HG03196 (cell line): ENCODE measurements around the gene PSMB11.

Experiments
- ATAC-seq: cut with Tn5 transposase; IDR thresholded peaks from one replicate; pipeline ENCODE4 v1.9.1; 2021; ENCODE audit not compliant: unreplicated experiment

PSMB11 gene

DNA sequence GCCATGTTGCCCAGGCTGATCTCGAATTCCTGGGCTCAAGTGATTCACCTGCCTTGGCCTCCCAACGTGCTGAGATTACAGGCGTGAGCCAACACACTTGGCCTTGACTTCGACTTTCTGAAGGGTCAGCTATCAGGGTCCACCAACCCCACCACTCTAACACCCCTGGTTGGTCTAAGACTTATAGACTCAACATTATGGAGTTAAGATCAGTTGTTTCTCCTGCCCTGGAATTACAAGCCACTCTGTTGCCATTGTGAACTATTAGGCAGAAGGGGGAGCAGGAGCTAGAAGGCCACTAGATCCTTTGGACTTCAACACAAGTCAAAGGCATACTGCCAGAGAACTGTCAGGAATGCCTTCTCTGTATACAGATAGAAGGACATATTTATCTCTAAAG is 1.9 kb upstream of the PSMB11 start:
- no peak for ATAC-seq

DNA sequence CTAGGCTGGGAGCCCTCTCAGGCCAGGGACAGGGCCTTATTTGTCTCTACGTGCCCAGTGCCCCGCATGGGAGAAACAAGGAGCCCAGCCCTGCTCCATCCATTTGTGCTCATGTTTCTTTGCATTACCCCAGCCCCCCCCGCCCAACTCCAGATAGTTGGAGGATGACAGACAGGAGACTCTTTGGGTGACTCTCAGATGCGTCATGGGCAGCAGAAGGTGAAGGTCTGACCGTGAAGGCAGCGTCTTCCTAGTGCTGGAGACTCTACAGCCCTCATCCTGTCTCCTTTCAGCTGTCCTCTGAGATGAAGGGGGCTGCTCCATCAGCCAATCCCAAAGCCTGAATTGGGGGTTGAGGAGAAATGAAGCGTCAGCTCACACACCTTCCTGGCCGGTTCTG is 283 bp upstream of the PSMB11 start:
- no peak for ATAC-seq

DNA sequence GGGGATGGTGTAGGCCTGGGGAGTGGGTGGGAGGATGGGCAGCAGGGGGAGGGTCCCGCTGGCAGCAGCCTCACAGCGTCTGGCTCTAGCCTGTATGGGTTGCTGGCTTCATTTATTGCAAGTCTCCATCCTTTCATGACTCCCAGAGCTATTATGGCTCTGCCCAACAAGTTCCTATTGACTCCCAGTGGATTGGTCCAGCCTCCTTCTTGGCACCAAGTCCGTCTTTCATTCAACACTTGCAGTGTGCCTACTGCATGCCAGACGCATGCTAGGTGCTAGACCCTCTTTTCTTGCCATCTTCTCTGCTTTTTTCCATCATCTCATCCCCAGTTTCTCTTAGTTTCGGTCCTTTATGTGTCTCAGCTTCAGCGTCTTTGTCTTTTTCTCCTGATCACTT is 1.1 kb downstream of the PSMB11 start:
- ATAC-seq: no peak

DNA sequence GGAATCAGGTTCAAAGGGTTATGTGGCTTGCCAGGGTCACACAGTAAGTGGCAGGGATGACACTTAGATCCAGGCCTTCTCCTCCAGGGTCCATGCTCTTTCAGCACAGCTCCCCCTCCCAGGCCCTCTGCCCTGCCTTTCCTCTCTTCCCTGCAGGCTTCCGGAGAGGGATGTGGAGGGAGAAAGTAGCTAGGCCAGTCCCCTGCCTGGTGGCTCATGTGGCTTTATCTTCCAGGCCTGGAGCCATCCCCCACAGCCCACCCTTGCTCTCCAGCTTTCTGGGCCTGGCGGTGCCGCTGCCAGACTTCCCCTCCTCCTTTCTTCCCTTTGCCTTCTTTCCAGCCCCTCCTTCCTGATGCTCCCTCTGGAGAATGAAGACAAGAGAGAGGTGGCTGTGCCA is 1.7 kb downstream of the PSMB11 start:
- no peak for ATAC-seq

DNA sequence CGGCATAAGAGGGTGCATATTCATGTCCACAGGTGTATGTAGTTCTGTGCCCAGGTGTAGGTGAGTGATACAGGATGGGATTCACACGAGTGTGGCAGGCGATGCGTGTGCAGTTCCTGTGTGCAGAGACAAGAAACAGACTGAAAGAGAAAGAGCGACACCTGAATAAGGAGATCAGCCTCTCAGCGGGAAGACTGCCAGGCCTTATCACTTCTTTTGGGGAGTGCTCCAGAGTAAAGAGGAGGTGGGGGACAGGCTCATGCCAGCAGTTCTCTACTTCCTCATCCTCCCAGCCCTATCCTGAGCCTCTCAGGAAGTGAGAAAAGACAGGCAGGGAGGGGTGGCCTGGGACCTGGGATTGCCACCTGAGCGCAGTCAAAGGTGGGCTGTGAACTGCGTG is 2.8 kb downstream of the PSMB11 start:
- no peak for ATAC-seq

DNA sequence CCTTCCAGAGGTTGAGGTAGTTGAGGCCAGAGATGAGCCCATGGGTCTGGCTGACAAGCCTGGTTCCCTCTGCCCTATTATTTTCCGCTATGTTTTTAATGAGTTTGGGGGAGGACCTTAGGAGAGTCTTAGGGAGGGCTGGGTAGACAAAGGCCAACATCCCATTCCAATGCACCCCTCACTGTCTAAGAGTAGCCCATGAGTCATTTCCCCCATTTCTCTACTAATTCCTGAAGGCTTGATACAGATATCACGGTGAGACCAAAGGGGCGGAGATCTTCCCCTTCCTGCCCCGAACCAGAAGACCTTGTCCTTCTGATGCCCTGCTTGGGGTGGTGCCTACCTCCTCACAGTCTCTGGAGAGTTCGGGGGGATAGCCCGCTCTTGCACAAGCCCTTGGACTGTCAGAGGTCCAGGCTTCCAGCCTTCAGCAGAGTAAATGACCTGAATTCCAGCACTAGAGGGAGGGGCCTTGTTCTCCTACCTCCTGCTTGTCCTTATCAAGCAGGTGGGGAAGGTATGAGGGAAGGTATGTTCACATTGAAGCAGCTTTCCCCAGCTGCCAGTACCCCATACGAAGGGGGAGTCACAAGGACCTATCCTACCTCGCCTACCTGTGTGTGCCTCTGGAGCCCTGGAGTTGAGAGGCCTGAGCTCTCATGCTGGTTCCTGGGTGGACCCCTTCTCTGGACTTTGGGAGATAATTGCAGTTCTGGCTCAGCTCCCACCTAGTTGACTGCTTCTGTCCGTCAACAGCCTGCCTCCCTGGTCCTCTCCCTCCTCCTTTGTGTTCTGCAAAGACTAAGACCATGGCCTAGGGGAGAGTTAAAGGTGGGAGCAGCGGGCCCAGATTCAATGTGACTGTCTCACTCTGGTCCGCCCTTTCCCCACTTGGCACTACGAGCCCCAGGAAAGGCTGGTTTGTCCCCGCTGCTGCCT is 3.7 kb downstream of the PSMB11 start:
- no peak for ATAC-seq

DNA sequence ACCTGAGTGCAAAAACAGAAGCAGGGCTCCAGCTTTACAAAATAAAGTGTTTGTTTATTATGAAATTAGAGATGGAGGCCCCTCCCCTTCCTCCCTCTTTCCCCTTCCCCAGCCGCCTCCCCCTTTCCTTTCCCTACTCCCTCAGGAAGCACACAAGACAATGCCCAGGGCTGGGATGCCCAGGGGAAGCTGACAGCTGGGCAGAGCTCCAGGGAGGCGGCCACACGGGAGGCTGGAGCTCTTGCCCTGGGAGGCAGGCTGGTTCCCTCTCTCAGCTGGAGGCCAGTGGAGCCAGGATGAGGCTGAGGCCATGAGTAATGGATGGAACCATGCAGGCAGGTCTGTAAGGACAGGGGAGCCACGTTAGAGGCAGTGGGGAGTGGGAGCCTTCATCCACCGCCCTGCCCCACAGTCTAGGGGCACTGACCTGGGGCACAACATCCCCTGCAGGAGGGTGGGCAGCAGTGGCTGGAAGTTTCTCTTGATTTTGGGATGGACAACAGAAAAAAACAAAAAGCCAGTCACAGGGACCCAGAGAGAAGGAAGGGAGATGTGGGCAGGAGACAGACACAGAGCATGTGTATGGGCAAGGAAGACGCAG is 5.1 kb downstream of the PSMB11 start:
- ATAC-seq: no peak

DNA sequence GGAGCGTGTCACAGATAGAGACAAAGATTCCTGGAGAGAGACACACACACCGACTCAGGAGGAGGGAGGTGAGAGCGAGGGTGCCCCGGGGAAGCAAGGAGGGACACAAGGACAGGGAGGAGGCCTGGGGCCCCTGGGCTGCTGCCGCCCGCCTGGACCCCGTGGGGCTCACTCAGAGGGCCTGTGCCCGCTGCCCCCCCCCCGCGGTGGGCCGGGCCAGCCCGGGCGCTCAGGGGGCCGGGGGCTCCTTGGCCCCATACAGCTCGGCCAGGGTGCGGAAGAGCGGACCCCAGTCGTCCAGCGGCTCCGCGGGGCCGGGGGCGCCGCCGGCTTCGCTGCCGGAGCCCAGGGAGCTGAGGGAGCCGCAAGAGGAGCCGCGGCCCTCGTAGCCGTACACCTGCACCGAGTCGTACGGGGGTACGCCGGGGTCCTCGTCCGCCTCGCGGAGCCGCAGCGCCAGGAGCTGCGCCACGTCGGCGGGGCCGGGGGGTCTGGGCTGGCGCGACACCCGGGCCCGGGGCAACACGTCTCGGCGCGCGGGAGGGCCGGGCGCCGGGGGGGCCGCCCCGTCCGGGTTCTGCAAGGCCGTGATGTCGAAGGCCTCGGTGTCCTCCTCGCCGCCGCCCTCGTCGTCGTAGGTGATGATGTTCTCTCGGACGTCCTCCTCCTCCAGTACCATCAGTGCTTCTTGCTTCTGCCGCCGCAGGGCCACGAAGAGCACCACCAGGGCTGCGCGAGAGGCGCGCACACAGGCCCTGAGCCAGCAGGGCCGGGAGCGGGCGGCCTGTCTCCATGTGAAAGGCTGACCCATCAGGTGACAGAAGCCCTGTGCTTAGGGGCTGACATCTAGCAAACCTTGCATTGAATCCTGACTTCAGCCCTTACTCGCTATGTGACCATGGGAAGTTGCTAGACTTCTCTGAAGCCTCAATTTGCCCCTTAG is 6.0 kb downstream of the PSMB11 start:
- no peak for ATAC-seq

DNA sequence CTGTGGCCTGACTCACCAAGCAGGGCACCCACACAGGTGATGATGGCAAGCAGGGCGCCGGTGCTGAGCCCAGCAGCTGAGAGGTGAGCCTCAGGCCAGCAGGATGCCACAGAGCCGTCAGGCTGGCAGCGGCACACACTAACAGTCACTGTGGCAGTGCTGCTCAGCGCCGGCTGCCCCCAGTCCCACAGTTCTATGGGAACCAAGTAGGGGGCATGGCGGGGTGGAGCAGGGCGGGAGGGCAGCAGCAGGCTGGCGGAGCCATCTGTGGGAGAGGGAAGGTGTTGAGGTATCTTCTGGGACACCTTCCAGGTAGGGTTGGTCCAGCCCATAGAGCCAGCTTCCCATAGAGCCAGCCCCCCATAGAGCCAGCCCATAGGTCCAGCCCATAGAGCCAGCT is 7.0 kb downstream of the PSMB11 start:
- ATAC-seq: no peak

DNA sequence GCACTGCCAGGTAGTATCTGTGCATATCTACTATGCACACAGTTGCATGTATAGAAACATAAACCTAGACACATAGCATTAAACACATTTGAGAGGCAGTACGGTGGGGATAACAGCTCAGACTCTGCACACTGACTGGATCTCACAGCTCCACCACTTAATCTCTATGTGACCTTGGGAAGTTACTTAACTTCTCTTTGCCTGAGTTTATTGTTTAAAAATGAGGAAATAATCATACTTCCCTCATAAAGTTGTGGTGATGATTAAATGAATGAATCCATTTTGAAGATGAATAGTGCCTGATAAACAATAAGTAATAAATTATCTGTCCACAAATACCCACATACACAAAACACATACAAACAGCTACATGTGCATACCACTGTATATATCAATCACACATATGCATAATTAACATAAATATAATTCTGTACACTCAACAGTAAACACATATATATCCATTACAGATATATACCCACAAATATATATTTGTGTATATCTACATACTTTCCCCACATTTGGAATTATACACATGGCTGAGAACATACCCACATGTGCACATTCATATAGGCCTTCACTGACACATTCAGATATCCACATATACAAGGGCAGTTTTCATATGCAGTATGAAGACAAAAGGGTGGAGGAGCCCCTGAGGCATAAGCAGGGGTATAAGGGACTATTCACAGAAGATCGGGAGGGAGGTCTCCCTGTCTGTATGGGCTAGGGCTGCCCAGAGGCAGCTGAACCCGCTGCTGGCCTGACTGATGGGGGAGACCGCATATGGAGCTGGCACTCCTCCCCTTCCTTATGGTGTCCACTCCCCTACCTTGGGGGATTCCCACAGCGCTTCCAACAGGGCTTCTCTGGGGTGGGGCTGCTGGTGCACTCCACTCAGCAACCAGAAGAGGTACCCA is 9.4 kb downstream of the PSMB11 start:
- no peak for ATAC-seq

DNA sequence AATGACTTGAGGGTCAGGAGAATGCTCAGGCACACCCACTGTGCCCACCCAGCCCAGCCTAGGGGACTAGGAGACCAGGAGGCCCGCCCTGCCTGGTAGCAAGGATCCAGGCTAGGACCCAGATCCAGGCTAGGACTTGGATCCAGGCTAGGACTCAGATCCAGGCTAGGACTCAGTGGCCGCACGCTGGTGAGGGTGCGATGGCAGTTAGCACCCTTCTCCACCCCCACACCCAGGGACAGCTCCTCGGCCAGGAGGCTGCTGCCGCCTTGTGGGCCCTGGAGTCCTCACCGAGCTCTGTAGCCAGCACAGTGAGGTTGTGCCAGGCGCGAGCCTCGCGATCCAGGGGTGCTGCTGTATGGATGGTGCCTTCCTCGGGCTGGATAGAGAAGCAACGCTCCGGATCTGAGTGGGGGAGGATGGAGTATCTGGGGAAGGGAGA is 10.2 kb downstream of the PSMB11 start:
- ATAC-seq: no peak

DNA sequence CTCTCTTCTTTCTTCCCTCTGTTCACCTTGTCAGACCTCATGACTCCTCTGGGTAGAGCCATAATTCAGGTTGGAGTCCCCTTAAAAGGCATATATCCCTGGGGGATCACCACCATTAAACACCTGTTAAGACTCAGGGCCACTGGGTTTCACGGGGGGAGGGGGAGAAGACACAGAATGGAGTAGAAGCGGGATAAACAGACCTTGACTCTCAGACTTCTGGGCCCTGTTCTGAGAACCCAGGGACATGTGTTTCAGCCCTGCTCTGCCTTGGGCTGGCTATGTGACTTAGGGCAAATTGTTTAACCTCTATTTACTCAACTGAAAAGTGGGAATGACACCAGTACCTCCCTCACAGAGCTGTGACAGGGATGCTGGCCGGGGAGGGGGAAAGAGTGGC is 10.7 kb downstream of the PSMB11 start:
- no peak for ATAC-seq

DNA sequence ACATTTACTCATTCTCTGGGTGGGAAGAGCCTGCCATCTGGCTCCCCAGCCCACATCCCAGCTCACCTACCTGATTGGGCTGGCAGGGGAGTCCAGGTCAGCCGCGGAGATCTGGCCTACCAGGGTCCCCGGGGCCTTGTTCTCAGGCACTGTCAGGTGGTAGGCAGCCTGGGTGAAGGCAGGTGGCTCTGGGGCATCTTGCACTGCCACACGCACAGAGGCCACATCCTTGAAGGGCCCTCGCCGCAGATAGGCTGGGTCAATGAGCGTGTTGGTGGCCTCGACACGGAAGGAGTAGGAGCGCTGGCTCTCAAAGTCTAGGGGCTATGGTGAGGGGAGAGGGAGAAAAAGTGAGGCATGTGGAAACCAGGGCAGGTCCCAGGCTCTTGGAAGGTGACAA is 11.4 kb downstream of the PSMB11 start:
- ATAC-seq: no peak

DNA sequence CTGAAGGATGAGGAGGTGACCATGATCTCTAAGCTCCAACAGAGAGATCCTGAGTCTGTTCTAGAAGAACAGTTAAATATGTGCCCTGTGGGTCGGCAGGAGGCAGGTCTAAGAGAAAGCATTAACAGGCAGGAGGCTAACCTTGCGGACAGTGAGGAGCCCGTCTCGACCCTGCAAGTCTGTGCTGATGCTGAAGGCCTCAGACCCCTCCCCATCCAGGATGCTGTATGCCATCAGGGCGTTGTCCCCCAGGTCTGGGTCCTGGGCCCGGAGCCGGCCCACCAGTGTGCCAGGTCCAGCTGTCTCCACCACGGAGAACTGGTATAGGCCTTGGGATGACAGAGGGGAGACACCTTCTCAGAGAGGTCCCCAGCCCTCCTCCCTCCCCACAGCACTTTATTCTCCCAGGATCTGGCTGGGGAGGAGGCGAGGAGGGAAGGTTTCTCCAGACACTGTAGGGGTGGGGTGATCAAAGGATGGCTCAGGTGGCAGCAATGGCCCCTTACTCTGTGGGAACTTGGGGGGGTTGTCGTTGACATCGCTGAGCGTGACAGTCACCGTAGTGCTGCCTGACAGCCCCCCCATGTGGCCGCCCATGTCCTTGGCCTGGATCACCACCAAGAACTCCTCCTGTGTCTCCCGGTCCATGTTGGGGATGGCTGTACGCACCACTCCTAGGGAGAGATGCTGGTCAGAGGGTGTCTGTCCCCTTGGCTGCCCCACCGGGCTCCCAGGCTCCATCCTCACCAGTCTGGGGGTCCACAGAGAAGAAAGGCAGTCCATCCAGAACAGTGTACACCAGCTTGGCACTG is 12.2 kb downstream of the PSMB11 start:
- ATAC-seq: no peak

DNA sequence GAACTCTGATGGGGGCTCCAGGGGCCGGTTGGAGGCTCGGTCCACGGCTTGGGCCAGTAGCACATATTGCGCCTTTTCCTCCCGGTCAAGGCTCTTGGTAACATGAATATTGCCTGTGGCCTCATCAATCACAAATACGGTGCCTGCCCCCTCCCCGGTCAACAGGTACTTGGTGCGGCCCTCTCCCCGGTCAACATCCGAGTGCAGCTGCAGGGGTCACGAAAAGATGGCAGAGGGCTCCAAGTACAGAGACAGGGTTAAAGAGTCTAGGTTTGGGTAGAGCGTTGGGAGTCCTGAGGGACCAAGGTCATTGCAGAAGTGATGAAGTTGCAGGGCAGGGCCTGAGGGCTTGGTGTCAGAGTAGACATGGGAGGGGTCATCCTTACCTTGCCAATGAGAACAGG is 13.1 kb downstream of the PSMB11 start:
- ATAC-seq: no peak

DNA sequence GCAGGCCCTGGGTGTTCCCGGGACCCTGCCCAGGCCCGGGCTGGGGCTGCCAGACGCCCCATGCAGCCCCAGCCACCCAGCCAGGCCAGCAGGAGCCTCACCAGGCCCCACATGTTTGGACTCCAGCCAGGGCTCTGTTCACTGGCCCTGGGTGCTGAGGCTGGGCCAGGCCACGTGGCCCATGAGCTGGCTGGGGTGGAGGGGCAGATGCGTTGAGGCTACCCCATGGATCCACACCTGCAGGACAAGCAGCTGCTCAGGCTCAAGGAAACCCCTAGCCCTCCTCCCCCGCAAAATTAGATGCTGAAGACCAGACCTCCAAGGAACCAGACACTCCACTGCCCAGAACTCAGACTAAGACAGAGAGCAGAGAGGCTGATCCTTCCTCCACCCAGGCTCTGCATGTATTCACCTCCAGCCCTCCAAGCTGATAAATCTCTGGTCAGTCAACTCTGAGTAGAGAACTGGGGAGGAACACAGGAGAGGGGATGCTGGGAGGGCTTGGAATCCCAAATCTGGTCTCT is 13.7 kb downstream of the PSMB11 start:
- no peak for ATAC-seq

DNA sequence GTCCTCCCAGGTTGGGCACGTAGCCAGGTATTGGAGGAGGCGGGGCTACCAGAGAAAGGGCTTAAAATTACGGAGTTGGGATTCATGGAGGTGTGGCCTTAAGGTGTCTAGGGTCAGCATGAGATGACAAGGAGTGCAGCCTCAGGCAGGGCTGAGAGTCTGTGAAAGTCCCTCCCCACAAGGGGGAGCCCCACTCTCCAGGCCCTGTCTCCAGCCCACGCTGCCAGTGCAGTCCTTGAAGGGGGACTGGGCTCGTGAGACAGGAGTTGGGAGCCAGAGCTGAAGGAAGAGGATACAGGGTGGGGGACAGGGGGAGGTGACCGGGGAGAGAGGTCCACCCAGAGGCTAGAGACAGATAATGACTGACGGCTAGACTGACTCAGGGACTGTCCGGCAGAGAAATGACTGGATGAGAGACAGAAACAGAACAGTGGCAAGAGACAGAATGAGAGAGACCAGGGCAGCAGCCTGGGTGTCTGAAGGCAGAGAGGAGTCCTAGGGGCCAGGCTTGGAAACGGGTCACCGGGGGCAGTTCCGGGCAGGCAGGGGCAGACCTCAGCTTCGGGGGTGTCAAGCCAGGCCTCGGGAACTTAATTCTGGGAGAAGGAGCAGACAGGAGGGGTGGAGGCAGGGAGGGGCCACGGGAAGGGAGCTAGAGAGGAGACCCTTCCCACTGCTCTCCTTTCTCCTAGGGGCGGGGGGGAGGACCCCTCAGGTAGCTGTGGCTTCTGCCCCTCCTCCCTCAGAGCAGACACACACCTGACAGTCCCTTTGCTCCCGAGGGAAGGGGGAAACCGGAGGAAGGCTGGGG is 14.3 kb downstream of the PSMB11 start:
- ATAC-seq: peak; percentile 44

DNA sequence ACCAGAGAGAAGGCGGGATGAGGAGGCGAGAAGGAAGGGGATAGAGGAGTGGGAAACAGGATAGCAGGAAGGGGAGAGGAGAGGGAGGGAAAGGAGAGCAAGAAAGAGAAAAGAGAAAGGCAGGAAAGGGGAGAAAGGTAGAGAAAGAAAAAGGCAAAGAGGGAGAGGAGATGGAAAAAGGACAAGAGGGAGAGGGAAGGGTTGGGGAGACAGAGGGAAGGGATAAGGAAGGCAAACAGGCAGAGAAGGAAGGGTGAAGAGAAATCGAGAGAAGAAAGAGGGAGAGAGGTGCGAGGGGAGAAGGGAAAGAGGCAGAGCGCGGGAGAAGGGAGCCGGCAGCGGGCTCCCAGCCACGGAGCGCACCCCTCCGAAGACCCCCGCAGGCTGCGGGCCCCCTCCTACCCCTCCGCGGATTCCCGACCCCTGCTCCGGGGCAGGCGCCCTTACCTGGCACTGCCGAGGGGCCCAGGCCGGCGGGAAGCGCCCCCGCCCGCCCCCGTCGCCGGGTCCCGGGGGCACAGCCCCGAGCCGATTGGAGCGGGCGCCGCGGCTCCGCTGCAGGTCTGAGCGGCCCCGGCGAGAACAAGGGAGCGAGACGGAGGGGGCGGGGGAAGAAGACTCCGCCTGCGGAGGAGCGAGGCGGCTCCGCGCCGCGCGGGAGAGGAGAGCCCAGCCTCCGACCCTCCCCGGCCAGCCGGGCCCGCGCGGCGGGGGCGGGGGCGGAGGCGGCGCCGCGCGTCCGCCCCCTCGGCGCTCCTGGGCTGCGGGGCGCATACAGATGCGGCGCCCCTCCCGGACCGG is 15.1 kb downstream of the PSMB11 start, which contains the start of gene CDH24:
TSS of gene CDH24 (minus strand) at position 565 of the 801 bp plus-strand sequence. CDS start 1,787 bp downstream, outside the sequence.
- ATAC-seq: no peak
